LNCAP (cell line): ENCODE measurements around the gene BACH2.

Experiments
- CTCF ChIP-seq: fragments of 450-650 bp; IDR thresholded peaks from 2 replicates; pipeline ENCODE4 v1.5.1; 2017; ENCODE audit warnings: mild to moderate bottlenecking

The BACH2 gene

GRCh38 chr6:90146024-90146423, 150.6 kb downstream of the BACH2 start:
- no peak for TF ChIP-seq CTCF

GRCh38 chr6:90144928-90145555, 151.6 kb downstream of the BACH2 start:
- TF ChIP-seq CTCF, result no peak

GRCh38 chr6:90144396-90144795, 152.2 kb downstream of the BACH2 start:
- no peak for TF ChIP-seq CTCF

- no peak for TF ChIP-seq CTCF
Measured at GRCh38 chr6:90140683-90141082, 156.0 kb downstream of the BACH2 start.

- TF ChIP-seq CTCF, result no peak
Measured at GRCh38 chr6:90139272-90139817, 157.3 kb downstream of the BACH2 start.

GRCh38 chr6:90136837-90137568, 159.6 kb downstream of the BACH2 start:
- TF ChIP-seq CTCF, result no peak

- TF ChIP-seq CTCF, result no peak
Measured at GRCh38 chr6:90136176-90136575, 160.5 kb downstream of the BACH2 start.
